ENCODE measurements around the gene TEX44. TPM values are rescaled to one million over a fixed set of nuclear protein-coding genes. Genes with fewer than 3 reads are reported as not detected.

TEX44 gene
- total RNA-seq, 1 donor from 2014 or later: not detected

DNA sequence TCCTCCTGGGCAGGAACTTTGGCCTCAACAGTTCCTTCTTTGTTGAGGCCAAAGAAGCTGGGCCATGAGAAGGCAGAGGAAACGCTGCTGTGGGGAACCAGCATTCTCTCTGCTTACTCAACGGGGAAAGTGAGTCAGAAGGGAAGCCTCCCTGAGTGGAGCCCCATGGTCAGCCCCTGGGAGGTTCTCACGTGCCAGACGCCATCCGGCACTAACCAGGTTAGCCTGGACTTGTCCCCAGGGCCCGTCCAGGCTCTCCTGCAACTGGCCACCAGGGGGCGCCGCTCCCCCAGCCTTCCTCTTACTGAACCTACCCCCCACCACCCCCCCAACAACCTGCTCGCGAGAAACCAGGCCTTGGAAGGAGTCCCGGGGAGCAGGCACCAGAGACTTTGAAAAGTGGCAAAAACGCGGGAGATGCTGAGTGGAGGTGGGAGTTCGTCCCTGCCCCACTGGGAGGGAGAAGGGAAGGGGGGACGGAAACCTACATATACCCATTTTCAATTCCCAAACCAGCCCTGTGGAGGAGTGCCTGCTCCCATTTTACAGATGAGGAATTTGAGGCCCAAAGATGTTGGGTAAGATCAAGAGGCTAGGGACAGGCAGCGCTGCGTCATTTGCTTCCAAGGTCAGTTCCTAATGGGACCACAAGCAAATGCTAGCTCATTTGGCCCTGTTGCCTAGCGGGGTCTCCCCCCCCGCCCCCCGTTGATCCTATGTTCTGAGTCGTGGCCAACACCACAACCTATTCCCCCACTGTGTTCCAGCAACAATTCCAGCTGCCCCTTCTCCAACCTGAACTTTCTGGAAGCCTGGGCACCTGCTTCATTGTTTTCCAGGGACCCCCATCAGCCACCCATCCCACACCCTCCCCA, 20.0 kb downstream of the TEX44 start:
- Mint-ChIP-seq H3K27me3 (ENCODE audit: unreplicated experiment) (peaks cover 12% of the 10 kb centered on the region), H3K9me3 (ENCODE audit: unreplicated experiment) (no peaks in the 10 kb centered on the region), H3K27ac (ENCODE audit: unreplicated experiment) (peak overlapping the region; percentile 81), H3K4me1 (ENCODE audit: unreplicated experiment) (peaks cover 24% of the 10 kb centered on the region), H3K36me3 (ENCODE audit: low read depth, unreplicated experiment) (no peaks in the 10 kb centered on the region), H3K4me3 (ENCODE audit: unreplicated experiment) (peak overlapping the region; percentile 51)
- peak; percentile 90 for DNase-seq (ENCODE audit: low spot score)
- TF ChIP-seq, protein P1, sequence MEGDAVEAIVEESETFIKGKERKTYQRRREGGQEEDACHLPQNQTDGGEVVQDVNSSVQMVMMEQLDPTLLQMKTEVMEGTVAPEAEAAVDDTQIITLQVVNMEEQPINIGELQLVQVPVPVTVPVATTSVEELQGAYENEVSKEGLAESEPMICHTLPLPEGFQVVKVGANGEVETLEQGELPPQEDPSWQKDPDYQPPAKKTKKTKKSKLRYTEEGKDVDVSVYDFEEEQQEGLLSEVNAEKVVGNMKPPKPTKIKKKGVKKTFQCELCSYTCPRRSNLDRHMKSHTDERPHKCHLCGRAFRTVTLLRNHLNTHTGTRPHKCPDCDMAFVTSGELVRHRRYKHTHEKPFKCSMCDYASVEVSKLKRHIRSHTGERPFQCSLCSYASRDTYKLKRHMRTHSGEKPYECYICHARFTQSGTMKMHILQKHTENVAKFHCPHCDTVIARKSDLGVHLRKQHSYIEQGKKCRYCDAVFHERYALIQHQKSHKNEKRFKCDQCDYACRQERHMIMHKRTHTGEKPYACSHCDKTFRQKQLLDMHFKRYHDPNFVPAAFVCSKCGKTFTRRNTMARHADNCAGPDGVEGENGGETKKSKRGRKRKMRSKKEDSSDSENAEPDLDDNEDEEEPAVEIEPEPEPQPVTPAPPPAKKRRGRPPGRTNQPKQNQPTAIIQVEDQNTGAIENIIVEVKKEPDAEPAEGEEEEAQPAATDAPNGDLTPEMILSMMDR (IDR thresholded peaks at IDR 0.05; ENCODE audit: unreplicated experiment): peak; percentile 98

DNA sequence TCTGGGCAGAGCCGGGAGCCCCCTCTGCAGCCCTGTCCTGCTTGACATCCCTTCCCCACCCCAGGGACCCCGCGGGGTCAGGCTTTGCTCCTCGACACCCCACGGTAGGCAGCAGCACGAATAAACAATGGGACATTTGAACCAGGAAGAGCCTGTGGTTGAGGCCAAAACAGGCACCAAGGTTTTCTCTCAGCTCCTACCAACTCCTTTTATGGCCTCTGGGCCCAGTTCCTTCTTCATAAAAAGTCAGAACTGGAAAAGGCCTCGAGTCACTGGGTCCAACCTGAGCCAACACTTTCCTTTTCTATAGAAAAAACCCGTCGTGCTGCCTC, 20.6 kb downstream of the TEX44 start:
- peaks cover 28% of the 10 kb centered on the region for H3K4me1 Mint-ChIP-seq (ENCODE audit: unreplicated experiment)
- H3K27ac Mint-ChIP-seq (ENCODE audit: unreplicated experiment): peak overlapping the region; percentile 96
- TF ChIP-seq, protein P1 (IDR thresholded peaks at IDR 0.05; ENCODE audit: unreplicated experiment): no peak
- no peaks in the 10 kb centered on the region for H3K36me3 Mint-ChIP-seq (ENCODE audit: low read depth, unreplicated experiment)
- no peaks in the 10 kb centered on the region for H3K9me3 Mint-ChIP-seq (ENCODE audit: unreplicated experiment)
- DNase-seq (ENCODE audit: low spot score): no peak
- peaks cover 11% of the 10 kb centered on the region for H3K27me3 Mint-ChIP-seq (ENCODE audit: unreplicated experiment)
- H3K4me3 Mint-ChIP-seq (ENCODE audit: unreplicated experiment): peak overlapping the region; percentile 74

DNA sequence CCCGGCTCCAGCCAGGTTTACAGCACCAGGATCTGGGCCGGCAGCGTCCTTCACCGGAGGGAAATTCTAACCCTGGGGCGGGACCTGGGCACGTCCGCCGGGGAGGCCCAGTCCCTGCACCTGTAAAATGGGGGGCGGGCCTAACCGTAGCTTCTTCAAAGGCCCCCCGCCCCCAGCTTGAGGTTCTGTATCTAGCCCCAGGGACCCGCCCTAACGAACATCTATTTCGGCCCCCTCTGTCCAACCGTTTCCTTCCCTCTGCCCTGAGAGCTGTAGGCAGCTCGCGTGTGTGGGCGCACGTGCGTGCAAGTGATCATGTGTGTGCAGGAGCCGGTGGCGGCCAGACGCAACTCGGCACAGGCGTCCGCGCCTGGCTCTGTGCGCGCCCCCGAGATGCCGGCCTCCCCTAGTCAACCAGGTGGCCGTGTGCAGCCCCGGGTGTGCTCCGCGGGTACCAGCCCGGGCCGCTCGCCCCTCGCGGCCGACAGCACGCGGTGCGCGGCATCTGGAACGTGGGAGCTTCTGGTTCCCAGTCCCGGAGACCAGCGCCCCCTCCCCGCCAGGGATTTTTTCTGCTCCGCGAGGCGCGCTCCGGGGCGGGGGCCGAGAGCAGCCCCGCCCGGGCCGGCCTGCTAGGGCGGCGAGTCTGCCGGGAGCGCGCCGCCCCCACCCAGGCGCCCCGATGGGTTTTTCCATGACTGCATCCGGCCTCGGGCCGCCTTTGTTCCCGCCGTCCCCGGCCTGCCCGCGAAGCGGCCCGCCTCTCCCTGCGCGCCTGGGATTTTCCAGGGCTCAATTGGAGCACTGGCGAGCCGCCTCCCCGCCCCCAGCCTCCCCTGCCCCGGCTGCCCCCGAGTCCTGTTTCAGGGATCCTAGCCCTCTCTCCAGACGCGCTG, 21.2 kb downstream of the TEX44 start:
- no peaks in the 10 kb centered on the region for H3K36me3 Mint-ChIP-seq (ENCODE audit: low read depth, unreplicated experiment)
- H3K27ac Mint-ChIP-seq (ENCODE audit: unreplicated experiment): peak overlapping the region; percentile 96
- peaks cover 28% of the 10 kb centered on the region for H3K4me1 Mint-ChIP-seq (ENCODE audit: unreplicated experiment)
- DNase-seq (ENCODE audit: low spot score): peak; percentile 87
- H3K4me3 Mint-ChIP-seq (ENCODE audit: unreplicated experiment): peak overlapping the region; percentile 86
- H3K9me3 Mint-ChIP-seq (ENCODE audit: unreplicated experiment): no peaks in the 10 kb centered on the region
- H3K27me3 Mint-ChIP-seq (ENCODE audit: unreplicated experiment): peaks cover 11% of the 10 kb centered on the region
- TF ChIP-seq, protein P1 (IDR thresholded peaks at IDR 0.05; ENCODE audit: unreplicated experiment): peak; percentile 38

DNA sequence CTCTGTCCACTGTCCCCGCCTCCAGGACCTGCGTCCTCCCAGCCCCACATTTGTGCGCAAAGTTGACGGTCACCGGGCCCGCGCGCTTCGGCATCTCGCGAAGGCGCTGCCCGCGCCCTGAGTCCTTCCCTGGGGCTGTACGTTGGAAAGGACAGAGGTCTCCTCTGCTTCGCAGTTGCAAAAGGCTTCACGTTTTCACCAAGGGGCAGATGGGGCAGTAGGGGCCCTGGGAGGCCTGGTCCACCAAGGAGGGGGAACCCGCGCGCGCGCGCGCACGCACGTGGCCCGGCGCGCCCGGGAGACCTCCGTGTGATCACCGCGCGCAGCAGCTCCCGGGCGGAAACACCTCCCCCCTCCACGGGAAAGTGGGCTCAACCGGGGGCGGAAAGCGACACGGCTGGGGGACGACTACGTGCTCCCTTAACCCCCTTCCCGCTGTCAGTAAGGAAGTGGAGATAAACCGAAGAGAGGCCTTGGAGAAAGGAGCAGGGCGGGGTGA, 21.9 kb downstream of the TEX44 start:
- no peak for DNase-seq (ENCODE audit: low spot score)
- H3K27me3 Mint-ChIP-seq (ENCODE audit: unreplicated experiment): peaks cover 11% of the 10 kb centered on the region
- H3K4me3 Mint-ChIP-seq (ENCODE audit: unreplicated experiment): peak overlapping the region; percentile 83
- TF ChIP-seq, protein P1 (IDR thresholded peaks at IDR 0.05; ENCODE audit: unreplicated experiment): no peak
- H3K9me3 Mint-ChIP-seq (ENCODE audit: unreplicated experiment): no peaks in the 10 kb centered on the region
- H3K4me1 Mint-ChIP-seq (ENCODE audit: unreplicated experiment): peaks cover 28% of the 10 kb centered on the region
- H3K36me3 Mint-ChIP-seq (ENCODE audit: low read depth, unreplicated experiment): no peaks in the 10 kb centered on the region
- H3K27ac Mint-ChIP-seq (ENCODE audit: unreplicated experiment): peak overlapping the region; percentile 96

Measured in endothelial cell (in vitro differentiated cells).